Stomach (tissue), 4 donors: ENCODE results near the gene ZNF212.

Source experiments
- POLR2A ChIP-seq, 4 donors: fragments of 450-650 bp; IDR thresholded peaks; one replicate each; pipeline ENCODE4 v1.6.1; 2016; ENCODE audit warnings: antibody characterized with exemption in 4 of 4, control low read depth in 2 of 4, mild to moderate bottlenecking in 1 of 4, moderate library complexity in 1 of 4
- TF ChIP-seq, protein P1 (sequence below), 7 experiments: fragments of 450-650 bp in 4 of 7; fragments of 200-600 bp in 3 of 7; sonication (generic) in 3 of 7; IDR thresholded peaks; one replicate each; pipeline ENCODE4 v1.5.1; 2016 to 2019; ENCODE audit warnings: antibody characterized with exemption in 7 of 7, control low read depth in 2 of 7, mild to moderate bottlenecking in 1 of 7

DNA sequence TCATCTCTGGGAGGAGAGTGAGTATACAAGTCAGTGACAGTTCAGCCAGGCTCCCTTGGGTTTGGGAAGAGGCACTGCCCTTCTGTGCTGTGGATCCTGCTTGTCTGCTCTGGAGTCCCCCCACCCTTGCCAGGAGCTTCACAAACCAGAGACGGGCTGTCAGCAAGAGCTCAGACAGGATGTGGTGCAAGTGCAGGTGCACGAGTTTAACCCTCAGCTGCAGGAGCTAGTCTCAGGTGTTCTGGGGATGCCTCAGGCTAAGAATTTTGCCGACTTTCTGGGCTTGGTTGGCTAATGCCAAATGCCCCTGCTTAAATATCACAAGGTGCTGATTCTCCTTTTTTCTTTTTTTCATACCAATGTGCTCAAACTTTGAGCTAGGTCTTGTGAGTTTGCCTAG is 44.9 kb downstream of the ZNF212 start:
- no peak for TF ChIP-seq POLR2A (IDR thresholded peaks at IDR 0.05)
- TF ChIP-seq, protein P1, sequence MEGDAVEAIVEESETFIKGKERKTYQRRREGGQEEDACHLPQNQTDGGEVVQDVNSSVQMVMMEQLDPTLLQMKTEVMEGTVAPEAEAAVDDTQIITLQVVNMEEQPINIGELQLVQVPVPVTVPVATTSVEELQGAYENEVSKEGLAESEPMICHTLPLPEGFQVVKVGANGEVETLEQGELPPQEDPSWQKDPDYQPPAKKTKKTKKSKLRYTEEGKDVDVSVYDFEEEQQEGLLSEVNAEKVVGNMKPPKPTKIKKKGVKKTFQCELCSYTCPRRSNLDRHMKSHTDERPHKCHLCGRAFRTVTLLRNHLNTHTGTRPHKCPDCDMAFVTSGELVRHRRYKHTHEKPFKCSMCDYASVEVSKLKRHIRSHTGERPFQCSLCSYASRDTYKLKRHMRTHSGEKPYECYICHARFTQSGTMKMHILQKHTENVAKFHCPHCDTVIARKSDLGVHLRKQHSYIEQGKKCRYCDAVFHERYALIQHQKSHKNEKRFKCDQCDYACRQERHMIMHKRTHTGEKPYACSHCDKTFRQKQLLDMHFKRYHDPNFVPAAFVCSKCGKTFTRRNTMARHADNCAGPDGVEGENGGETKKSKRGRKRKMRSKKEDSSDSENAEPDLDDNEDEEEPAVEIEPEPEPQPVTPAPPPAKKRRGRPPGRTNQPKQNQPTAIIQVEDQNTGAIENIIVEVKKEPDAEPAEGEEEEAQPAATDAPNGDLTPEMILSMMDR (IDR thresholded peaks at IDR 0.05): no peak
